ENCODE results near the gene IVD. TPM values are rescaled to one million over a fixed set of nuclear protein-coding genes. Genes with fewer than 3 reads are reported as not detected.
A peak's percentile ranks its signal among the peaks of the same experiment; 100 is the strongest.

IVD gene
- polyA plus RNA-seq (ENCODE audit: insufficient read length in 4 of 4), result 10 to 100 TPM; 56.6 to 99.2 (median 67.1) TPM

GRCh38 chr15:40405501-40406381, at the start of gene IVD:
Gene IVD, plus strand, starts transcription at chr15:40405795. Its CDS starts 33 bp downstream, at chr15:40405828.
- DNase-seq (ENCODE audit: low read depth in 4 of 4, low spot score in 3 of 4), result peak; percentile 81 to 88 (median 82)

- DNase-seq (ENCODE audit: low read depth in 4 of 4, low spot score in 3 of 4), result no peak
These were observed 49.5 kb upstream of the IVD start for GRCh38 chr15:40355976-40356585.

- no peak for DNase-seq (ENCODE audit: low read depth in 4 of 4, low spot score in 3 of 4)
These were observed 48.3 kb upstream of the IVD start for GRCh38 chr15:40357246-40357645.

GRCh38 chr15:40357723-40358470, 47.7 kb upstream of the IVD start, which contains the start of gene DISP2:
Gene DISP2, plus strand, starts transcription at chr15:40358219. Its CDS starts 103 bp downstream, at chr15:40358322.
- no peak for DNase-seq (ENCODE audit: low read depth in 4 of 4, low spot score in 3 of 4)

GRCh38 chr15:40358471-40359353, 46.9 kb upstream of the IVD start:
- DNase-seq (ENCODE audit: low read depth in 4 of 4, low spot score in 3 of 4), result no peak

GRCh38 chr15:40360015-40360414, 45.6 kb upstream of the IVD start:
- DNase-seq (ENCODE audit: low read depth in 4 of 4, low spot score in 3 of 4), result no peak

GRCh38 chr15:40361640-40362039, 44.0 kb upstream of the IVD start:
- no peak for DNase-seq (ENCODE audit: low read depth in 4 of 4, low spot score in 3 of 4)

GRCh38 chr15:40363611-40364010, 42.0 kb upstream of the IVD start:
- DNase-seq (ENCODE audit: low read depth in 4 of 4, low spot score in 3 of 4), result no peak

GRCh38 chr15:40364251-40364650, 41.3 kb upstream of the IVD start:
- DNase-seq (ENCODE audit: low read depth in 4 of 4, low spot score in 3 of 4), result no peak

- no peak for DNase-seq (ENCODE audit: low read depth in 4 of 4, low spot score in 3 of 4)
These were observed 40.6 kb upstream of the IVD start for GRCh38 chr15:40365016-40365415.

GRCh38 chr15:40365624-40366456, 39.8 kb upstream of the IVD start:
- DNase-seq (ENCODE audit: low read depth in 4 of 4, low spot score in 3 of 4), result no peak

GRCh38 chr15:40366457-40367370, 38.9 kb upstream of the IVD start:
- DNase-seq (ENCODE audit: low read depth in 4 of 4, low spot score in 3 of 4), result no peak

GRCh38 chr15:40367371-40367685, 38.3 kb upstream of the IVD start:
- DNase-seq (ENCODE audit: low read depth in 4 of 4, low spot score in 3 of 4), result no peak

GRCh38 chr15:40367686-40368611, 37.6 kb upstream of the IVD start:
- peak; percentile 52 to 80 (median 68) for DNase-seq (ENCODE audit: low read depth in 4 of 4, low spot score in 3 of 4)

GRCh38 chr15:40368719-40369473, 36.7 kb upstream of the IVD start:
- no peak for DNase-seq (ENCODE audit: low read depth in 4 of 4, low spot score in 3 of 4)

- no peak for DNase-seq (ENCODE audit: low read depth in 4 of 4, low spot score in 3 of 4)
These were observed 36.1 kb upstream of the IVD start for GRCh38 chr15:40369474-40369869.

- DNase-seq (ENCODE audit: low read depth in 4 of 4, low spot score in 3 of 4), result no peak
These were observed 35.6 kb upstream of the IVD start for GRCh38 chr15:40369971-40370370.

Measured in left renal pelvis (tissue), 4 donors.